ENCODE results near the gene SLIT2. TPM values are rescaled to one million over a fixed set of nuclear protein-coding genes. Genes with fewer than 3 reads are reported as not detected.

The SLIT2 gene, protein sequence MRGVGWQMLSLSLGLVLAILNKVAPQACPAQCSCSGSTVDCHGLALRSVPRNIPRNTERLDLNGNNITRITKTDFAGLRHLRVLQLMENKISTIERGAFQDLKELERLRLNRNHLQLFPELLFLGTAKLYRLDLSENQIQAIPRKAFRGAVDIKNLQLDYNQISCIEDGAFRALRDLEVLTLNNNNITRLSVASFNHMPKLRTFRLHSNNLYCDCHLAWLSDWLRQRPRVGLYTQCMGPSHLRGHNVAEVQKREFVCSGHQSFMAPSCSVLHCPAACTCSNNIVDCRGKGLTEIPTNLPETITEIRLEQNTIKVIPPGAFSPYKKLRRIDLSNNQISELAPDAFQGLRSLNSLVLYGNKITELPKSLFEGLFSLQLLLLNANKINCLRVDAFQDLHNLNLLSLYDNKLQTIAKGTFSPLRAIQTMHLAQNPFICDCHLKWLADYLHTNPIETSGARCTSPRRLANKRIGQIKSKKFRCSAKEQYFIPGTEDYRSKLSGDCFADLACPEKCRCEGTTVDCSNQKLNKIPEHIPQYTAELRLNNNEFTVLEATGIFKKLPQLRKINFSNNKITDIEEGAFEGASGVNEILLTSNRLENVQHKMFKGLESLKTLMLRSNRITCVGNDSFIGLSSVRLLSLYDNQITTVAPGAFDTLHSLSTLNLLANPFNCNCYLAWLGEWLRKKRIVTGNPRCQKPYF (N-terminal part only)
- 1.7 and 2.0 TPM in 2 replicates for total RNA-seq (2014; rRNA removed; shearing (Covaris generic))

DNA sequence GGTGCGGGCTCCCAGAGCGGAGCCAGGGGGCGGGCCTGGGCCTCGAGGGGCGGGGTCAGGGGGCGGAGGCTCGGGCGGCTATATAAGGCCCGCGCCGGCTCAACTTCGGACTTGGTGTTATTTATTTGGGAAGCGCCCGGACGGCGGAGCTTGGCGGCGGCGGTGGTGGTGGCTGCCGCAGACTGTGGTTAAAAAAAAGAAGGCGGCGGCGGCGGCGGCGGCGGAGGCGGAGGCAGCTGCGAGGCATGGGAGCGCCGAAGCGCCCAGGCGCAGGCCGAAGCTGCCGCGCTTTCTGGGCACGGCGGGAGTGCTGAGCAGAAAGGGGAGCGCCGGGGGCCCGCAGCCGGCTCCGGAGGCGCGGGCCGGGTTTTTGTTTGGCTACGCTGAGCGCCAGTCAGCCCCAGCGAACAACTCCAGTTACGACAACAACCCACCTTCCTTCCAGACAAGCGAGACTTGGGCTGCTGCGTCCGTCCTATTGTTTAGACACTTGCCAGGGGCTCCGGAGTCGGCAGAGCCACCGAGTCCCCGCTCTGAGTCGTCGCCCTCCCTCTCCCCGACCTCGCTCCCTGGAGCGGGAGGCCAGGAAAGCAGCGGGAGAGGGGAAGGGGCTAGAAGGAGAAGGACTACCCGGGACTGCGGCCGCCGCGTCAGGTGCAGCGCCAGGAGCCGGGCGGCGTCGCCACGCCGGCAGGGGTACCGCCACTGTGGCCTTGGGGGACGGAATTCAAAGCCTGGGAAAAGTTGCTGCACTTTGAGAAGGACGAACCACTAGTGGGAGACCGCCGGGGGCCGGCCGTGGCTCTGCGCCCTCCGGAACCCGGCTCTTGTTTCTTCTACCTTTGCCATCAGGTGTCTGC, at the start of gene SLIT2:
TSS of gene SLIT2 (plus strand) at position 110 of the 860 bp plus-strand sequence. CDS start 1,911 bp downstream, outside the sequence.
- no peaks in the 10 kb centered on the region for H3K36me3 ChIP-seq (replicated peaks; ENCODE audit: control insufficient read depth, insufficient read depth, low read length)
- peaks cover 66% of the 10 kb centered on the region for H3K27me3 ChIP-seq (ENCODE audit: control insufficient read depth, insufficient read depth, low read length)
- DNase-seq: peak; percentile 96
- H3K4me3 ChIP-seq (ENCODE audit: insufficient read depth, low read depth, low read length): peak within 1 kb of the TSS; percentile 68

DNA sequence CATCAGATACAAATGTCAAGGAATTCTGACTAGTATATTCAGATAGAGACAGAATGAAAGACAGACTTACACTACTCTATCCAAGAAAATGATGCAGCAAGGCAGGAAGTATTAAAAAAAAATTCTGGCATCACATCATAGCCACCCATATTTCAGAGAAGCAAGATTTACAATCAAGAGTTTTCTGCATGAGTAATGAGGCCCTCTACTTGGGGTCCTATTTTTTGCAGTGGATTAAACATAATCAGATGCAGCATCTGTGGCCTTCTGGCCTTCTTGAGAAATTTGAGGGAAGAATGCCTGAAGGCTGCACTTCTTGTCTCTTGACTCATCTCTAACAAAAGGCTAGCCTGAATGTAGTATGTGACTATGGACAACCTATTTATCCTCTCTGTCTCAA, 48.2 kb upstream of the SLIT2 start:
- no peak for DNase-seq
- H3K36me3 ChIP-seq (replicated peaks; ENCODE audit: control insufficient read depth, insufficient read depth, low read length): no peaks in the 10 kb centered on the region
- no peak overlapping the region for H3K4me3 ChIP-seq (ENCODE audit: insufficient read depth, low read depth, low read length)
- no peaks in the 10 kb centered on the region for H3K27me3 ChIP-seq (ENCODE audit: control insufficient read depth, insufficient read depth, low read length)

DNA sequence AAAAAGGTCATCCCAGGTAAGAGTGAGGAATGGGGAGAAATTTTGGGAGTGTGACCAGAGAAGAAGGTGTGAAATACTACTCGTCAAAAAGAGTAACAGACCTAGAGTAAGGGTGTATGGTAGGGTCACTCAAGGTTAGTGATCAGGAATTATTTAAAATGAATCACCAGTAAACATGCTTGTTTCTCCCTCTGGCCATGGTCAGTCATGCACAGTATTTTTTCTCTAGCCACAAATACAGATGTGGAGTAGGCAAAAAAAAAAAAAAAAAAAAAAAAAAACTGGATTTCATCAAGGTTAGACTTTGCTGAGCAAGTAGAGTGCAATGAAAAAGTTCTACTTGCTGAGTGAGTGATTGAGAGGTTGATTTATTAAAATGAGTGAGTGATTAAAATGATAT, 34.2 kb upstream of the SLIT2 start:
- Histone ChIP-seq H3K27me3 (ENCODE audit: control insufficient read depth, insufficient read depth, low read length) (no peaks in the 10 kb centered on the region), H3K4me3 (ENCODE audit: insufficient read depth, low read depth, low read length) (no peak overlapping the region), H3K36me3 (replicated peaks; ENCODE audit: control insufficient read depth, insufficient read depth, low read length) (no peaks in the 10 kb centered on the region)
- no peak for DNase-seq

DNA sequence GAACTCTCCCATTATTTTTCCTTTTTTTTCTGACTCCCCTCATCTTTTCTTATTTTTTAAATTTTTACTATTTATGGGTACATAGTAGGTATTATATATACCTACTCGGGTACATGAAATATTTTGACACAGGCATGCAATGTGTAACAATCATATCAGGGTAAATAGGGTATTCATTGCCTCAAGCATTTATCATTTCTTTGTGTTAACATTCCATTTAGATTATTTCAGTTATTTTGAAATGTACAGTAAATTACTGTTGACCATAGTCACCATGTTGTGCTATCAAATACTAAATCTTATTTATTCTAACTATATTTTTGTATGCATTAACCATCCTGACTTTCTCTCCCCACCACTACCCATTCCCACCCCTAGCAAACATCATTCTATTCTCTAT, 33.8 kb upstream of the SLIT2 start:
- no peak for DNase-seq
- Histone ChIP-seq H3K36me3 (replicated peaks; ENCODE audit: control insufficient read depth, insufficient read depth, low read length) (no peaks in the 10 kb centered on the region), H3K27me3 (ENCODE audit: control insufficient read depth, insufficient read depth, low read length) (no peaks in the 10 kb centered on the region), H3K4me3 (ENCODE audit: insufficient read depth, low read depth, low read length) (no peak overlapping the region)

DNA sequence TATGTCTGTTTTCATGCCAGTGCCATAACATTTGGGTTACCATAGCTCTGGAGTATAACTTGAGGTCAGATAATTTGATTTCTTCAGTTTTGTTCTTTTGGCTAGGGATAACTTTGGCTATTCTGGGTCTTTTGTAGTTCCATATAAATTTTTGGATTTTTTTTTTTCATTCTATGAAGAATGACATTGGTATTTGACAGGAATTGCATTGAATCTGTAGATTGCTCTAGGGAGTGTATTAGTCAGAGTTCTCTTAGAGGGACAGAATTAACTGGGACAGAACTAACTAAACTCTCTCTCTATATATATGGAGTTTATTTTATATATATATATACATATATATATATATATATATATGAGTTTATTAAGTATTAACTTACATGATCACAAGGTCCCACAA, 32.2 kb upstream of the SLIT2 start:
- Histone ChIP-seq H3K27me3 (ENCODE audit: control insufficient read depth, insufficient read depth, low read length) (no peaks in the 10 kb centered on the region), H3K36me3 (replicated peaks; ENCODE audit: control insufficient read depth, insufficient read depth, low read length) (no peaks in the 10 kb centered on the region), H3K4me3 (ENCODE audit: insufficient read depth, low read depth, low read length) (no peak overlapping the region)
- DNase-seq: no peak

DNA sequence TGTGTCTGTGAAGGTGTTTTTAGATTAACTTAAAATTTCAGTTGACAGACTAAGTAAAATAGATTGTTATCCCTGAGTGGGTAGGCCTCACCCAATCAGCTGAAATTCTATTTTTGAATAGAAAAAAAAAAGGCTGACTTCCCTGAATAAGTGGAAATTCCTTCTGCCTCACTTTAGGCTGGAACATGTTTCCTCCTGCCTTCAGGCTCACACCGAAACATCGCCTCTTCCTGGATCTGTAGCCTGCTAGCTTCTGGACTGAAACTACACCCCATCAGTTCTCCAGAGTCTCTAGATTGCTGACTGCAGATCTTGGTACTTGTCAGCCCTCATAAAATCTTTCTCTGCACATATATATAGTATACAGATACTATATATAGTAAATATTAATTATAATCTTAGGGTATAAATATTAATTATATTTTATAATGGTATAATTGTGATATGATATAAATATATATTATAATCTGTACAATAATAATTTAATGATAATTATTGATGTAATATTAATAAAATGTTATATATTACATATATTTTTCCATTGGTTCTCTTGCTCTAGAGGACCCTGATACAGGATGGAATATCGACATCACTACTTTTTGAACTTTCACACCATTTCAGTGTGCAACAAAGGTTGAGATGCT, 13.7 kb upstream of the SLIT2 start:
- H3K27me3 ChIP-seq (ENCODE audit: control insufficient read depth, insufficient read depth, low read length): no peaks in the 10 kb centered on the region
- H3K36me3 ChIP-seq (replicated peaks; ENCODE audit: control insufficient read depth, insufficient read depth, low read length): no peaks in the 10 kb centered on the region
- no peak overlapping the region for H3K4me3 ChIP-seq (ENCODE audit: insufficient read depth, low read depth, low read length)
- DNase-seq: no peak

DNA sequence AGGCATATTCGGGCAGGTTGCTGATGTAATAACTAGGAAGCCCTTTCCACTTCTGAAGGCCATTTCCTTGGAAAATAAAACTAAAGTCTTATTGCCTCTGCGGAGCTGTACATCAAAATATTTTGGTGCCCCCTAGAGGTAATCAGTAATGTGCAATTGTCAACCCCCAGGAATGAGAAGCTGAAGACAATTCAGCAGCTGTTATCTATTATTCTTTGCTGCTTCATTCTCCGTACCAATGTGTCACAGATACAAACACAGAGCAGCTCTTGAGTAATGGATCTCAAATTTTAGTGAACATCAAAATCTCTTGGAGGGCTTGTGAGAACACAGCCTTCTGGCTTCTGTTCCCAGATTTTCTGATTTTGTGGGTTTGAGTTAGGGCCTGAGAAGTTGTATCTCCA, 3.5 kb upstream of the SLIT2 start:
- DNase-seq: peak; percentile 29
- Histone ChIP-seq H3K4me3 (ENCODE audit: insufficient read depth, low read depth, low read length) (no peak overlapping the region), H3K36me3 (replicated peaks; ENCODE audit: control insufficient read depth, insufficient read depth, low read length) (no peaks in the 10 kb centered on the region), H3K27me3 (ENCODE audit: control insufficient read depth, insufficient read depth, low read length) (peaks cover 27% of the 10 kb centered on the region)

DNA sequence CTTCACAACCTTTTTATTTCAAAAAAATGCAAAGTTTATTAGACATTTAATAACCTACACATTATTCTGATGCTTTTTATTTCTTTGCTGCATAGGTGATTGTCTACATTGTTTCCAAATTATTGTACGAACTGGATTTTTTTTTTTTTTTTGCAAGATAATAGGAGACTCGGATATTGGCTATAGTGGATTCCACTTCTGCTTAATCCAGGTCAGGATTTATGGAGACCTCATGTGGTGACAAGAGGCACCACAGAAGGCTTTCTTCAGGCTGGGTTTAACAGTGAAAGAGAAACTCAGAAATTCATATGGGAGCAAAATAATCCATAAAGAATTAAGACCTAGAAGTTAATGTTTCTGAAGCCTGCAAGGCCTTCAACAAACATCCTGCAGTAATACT, 2.4 kb upstream of the SLIT2 start:
- no peak for DNase-seq
- Histone ChIP-seq H3K4me3 (ENCODE audit: insufficient read depth, low read depth, low read length) (no peak overlapping the region), H3K36me3 (replicated peaks; ENCODE audit: control insufficient read depth, insufficient read depth, low read length) (no peaks in the 10 kb centered on the region), H3K27me3 (ENCODE audit: control insufficient read depth, insufficient read depth, low read length) (peaks cover 39% of the 10 kb centered on the region)

DNA sequence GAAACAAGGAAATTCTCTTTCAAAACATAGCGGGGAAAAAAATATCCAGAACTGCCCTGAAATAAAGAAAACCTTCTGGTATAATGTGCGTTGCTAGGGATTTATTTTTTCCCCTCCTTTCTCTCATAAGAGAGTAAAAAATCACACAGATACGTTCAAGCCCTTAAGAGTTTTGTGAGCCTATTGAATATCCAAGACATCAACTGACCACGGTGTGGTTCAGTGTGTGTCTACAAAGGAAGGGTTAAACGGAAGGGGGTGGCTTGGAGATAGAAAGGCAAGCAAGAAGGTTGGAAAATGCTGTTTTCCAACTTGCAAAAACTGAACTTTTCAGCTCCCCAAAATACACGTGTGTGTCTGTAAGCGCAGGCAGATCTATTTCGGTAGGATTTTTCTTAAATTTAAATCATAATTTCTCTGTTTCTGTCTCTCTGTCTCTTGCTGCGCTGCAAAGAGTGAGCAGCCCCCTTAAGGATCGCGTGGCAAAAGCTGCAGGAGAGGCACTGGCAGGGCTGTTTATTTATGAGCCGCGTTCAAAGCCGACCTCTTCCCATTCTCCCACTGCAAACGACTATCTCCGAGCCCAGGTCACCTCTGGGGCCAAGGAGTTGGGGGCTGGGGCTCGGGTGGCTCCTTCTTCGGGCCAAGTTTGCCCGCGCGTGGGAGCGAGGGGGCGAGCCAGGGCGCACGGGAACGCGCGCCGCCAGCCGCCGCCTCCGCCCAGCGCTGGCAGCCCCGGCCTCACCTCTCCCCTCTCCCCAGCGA, 492 bp upstream of the SLIT2 start:
- DNase-seq: no peak
- peaks cover 58% of the 10 kb centered on the region for H3K27me3 ChIP-seq (ENCODE audit: control insufficient read depth, insufficient read depth, low read length)
- H3K36me3 ChIP-seq (replicated peaks; ENCODE audit: control insufficient read depth, insufficient read depth, low read length): no peaks in the 10 kb centered on the region
- peak overlapping the region; percentile 68 for H3K4me3 ChIP-seq (ENCODE audit: insufficient read depth, low read depth, low read length)

DNA sequence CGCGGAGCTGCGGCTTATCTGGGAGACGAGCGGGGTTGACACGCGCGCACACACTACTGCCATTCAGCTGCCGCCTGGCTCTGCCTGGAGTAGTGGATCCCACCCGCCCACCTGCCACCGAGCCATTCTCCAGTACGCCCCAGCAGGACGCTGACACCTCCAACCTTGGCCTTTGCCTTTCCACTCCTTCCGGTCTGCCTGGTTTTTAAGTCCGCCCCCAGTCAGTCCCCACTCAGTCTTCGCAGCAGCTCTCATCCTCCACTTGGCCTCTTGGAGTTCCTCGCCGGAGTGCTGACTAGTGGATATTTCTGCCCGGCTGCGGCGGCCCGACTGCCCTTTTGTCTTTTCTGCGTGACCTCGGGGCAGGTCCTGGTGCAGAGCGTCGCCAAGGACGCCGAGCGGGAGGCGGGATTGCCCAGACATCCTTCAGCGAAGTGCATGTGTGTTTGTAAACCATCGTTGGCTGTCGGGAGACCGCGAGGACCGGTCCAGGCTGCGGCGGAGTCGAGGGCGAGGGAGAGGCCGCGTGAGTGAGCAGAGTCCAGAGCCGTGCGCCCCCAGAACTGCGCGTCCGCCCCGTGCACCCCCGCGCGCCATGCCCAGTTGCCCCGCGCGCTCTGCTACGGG, 1.1 kb downstream of the SLIT2 start:
- peak; percentile 62 for DNase-seq
- Histone ChIP-seq H3K4me3 (ENCODE audit: insufficient read depth, low read depth, low read length) (peak overlapping the region; percentile 63), H3K27me3 (ENCODE audit: control insufficient read depth, insufficient read depth, low read length) (peaks cover 67% of the 10 kb centered on the region), H3K36me3 (replicated peaks; ENCODE audit: control insufficient read depth, insufficient read depth, low read length) (no peaks in the 10 kb centered on the region)

DNA sequence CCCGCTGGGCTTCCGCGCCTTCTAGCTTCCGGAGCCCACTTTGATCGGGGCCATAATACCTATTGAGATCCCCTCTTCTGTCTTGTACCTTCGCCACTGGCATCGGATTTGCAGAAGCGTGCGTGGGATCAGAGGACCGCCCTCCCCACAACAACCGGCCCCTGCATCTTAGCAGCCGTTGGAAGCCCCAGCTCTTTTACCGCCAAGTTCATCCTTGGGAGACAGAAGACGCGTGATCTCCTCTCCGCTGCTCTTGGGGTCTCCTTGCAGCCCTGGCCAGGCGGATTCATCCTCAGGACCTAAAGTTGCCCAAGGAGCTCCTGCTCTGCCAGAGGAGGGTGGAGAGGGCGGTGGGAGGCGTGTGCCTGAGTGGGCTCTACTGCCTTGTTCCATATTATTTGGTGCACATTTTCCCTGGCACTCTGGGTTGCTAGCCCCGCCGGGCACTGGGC, 1.6 kb downstream of the SLIT2 start:
- peak overlapping the region; percentile 63 for H3K4me3 ChIP-seq (ENCODE audit: insufficient read depth, low read depth, low read length)
- DNase-seq: peak; percentile 46
- H3K36me3 ChIP-seq (replicated peaks; ENCODE audit: control insufficient read depth, insufficient read depth, low read length): no peaks in the 10 kb centered on the region
- H3K27me3 ChIP-seq (ENCODE audit: control insufficient read depth, insufficient read depth, low read length): peaks cover 67% of the 10 kb centered on the region

DNA sequence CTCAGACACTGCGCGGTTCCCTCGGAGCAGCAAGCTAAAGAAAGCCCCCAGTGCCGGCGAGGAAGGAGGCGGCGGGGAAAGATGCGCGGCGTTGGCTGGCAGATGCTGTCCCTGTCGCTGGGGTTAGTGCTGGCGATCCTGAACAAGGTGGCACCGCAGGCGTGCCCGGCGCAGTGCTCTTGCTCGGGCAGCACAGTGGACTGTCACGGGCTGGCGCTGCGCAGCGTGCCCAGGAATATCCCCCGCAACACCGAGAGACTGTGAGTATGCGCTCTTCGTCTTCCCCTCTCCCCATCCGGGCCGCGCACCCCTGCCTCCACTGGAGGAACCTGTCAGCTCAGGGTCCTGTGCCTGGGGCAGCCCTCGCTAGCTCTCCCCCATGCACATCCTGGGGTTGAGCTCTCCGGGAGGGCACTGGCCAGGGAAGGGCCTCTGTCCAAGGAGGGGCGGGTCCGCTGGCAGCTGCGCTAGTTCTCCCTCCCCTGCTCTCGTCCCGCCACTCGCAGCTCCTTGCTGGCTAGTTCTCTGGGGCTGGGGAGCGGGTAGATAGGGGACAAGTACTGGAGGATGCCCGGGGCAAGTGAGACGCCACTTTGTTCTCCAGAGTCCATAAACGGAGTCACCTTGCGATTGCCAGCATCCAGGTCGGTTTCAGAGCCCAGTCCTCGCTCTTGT, 2.2 kb downstream of the SLIT2 start:
- H3K27me3 ChIP-seq (ENCODE audit: control insufficient read depth, insufficient read depth, low read length): peaks cover 67% of the 10 kb centered on the region
- DNase-seq: peak; percentile 60
- peak overlapping the region; percentile 63 for H3K4me3 ChIP-seq (ENCODE audit: insufficient read depth, low read depth, low read length)
- H3K36me3 ChIP-seq (replicated peaks; ENCODE audit: control insufficient read depth, insufficient read depth, low read length): no peaks in the 10 kb centered on the region

All from H7 (cell line).